ENCODE measurements around the gene NRP2.

NRP2 gene

DNA sequence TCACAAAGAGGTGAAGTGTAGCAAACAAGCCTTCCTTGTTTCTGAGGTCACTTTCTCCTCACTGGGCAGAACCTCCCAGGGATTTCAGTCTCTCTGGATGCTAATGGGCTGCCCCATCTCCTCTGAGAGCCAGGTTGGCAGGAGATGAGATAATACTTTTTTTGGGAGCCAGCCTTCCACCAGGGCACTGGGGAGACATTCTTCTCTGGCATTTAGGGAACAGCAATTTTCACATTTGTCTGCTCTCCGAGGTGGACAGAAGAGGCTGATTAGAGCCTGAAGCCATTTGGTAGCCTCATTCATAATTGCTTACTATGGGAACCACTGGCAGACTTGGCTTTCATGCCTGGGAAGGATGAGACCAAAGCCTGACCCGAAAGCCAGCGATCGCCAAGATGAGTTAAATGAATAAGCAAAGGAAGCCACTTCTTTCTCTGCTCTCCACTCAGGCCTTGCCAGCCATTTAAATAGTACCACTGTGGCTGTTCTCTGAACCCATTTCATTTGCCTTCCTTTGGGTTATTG, 70.1 kb downstream of the NRP2 start:
- no peak overlapping the region for H3K27ac ChIP-seq (ENCODE audit: low read length)
- no peaks in the 10 kb centered on the region for H3K27me3 ChIP-seq (ENCODE audit: insufficient read depth, low read length)
- H3K9me3 ChIP-seq (ENCODE audit: insufficient read depth, low read depth, low read length): no peaks in the 10 kb centered on the region
- H3K36me3 ChIP-seq (ENCODE audit: insufficient read depth, low read depth, low read length): peaks cover 37% of the 10 kb centered on the region; the same call in 1 of the 2 replicates
- no peak overlapping the region for H3K4me3 ChIP-seq (ENCODE audit: low read length)
- H3K9ac ChIP-seq (ENCODE audit: low read depth, low read length): no peak overlapping the region
- peaks cover 20% of the 10 kb centered on the region for H3K4me1 ChIP-seq (ENCODE audit: insufficient read depth, low read length)

DNA sequence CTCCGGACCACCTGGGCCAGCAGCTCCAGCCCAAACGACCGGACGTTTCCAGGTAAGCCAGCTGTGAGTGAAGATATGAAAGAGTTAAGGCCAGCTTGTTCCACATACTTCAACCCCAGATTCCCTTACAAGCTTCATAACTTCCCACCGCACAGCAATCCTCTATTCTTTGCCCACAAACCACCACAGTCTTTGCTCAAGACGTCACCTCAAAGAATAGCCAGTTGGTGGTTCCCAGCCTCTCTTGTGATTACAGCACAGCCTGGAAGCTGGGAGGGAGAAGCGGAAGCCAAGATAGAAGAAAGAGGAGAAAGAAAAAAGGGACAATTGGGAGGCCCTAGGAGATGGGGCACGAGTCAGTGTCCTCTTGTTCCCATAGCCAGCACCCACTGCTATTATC, 70.6 kb downstream of the NRP2 start:
- no peaks in the 10 kb centered on the region for H3K9me3 ChIP-seq (ENCODE audit: insufficient read depth, low read depth, low read length)
- no peak overlapping the region for H3K4me3 ChIP-seq (ENCODE audit: low read length)
- H3K27ac ChIP-seq (ENCODE audit: low read length): no peak overlapping the region
- peaks cover 36% of the 10 kb centered on the region; the same call in 1 of the 2 replicates for H3K36me3 ChIP-seq (ENCODE audit: insufficient read depth, low read depth, low read length)
- no peak overlapping the region for H3K9ac ChIP-seq (ENCODE audit: low read depth, low read length)
- H3K27me3 ChIP-seq (ENCODE audit: insufficient read depth, low read length): no peaks in the 10 kb centered on the region
- peaks cover 14% of the 10 kb centered on the region for H3K4me1 ChIP-seq (ENCODE audit: insufficient read depth, low read length)

GRCh38 chr2:205754285-205754923, 72.1 kb downstream of the NRP2 start:
- Histone ChIP-seq H3K4me3 (ENCODE audit: low read length) (no peak overlapping the region), H3K9ac (ENCODE audit: low read depth, low read length) (no peak overlapping the region), H3K4me1 (ENCODE audit: insufficient read depth, low read length) (peaks cover under 1% of the 10 kb centered on the region; the same call in 1 of the 2 replicates), H3K27ac (ENCODE audit: low read length) (no peak overlapping the region), H3K36me3 (ENCODE audit: insufficient read depth, low read depth, low read length) (peaks cover 39% of the 10 kb centered on the region; the same call in 1 of the 2 replicates), H3K9me3 (ENCODE audit: insufficient read depth, low read depth, low read length) (no peaks in the 10 kb centered on the region), H3K27me3 (ENCODE audit: insufficient read depth, low read length) (no peaks in the 10 kb centered on the region)

GRCh38 chr2:205754924-205755321, 72.6 kb downstream of the NRP2 start:
- H3K27ac ChIP-seq (ENCODE audit: low read length): no peak overlapping the region
- H3K9me3 ChIP-seq (ENCODE audit: insufficient read depth, low read depth, low read length): no peaks in the 10 kb centered on the region
- H3K9ac ChIP-seq (ENCODE audit: low read depth, low read length): no peak overlapping the region
- H3K36me3 ChIP-seq (ENCODE audit: insufficient read depth, low read depth, low read length): peaks cover 34% of the 10 kb centered on the region; the same call in 1 of the 2 replicates
- H3K4me3 ChIP-seq (ENCODE audit: low read length): no peak overlapping the region
- H3K27me3 ChIP-seq (ENCODE audit: insufficient read depth, low read length): no peaks in the 10 kb centered on the region
- no peaks in the 10 kb centered on the region for H3K4me1 ChIP-seq (ENCODE audit: insufficient read depth, low read length)

DNA sequence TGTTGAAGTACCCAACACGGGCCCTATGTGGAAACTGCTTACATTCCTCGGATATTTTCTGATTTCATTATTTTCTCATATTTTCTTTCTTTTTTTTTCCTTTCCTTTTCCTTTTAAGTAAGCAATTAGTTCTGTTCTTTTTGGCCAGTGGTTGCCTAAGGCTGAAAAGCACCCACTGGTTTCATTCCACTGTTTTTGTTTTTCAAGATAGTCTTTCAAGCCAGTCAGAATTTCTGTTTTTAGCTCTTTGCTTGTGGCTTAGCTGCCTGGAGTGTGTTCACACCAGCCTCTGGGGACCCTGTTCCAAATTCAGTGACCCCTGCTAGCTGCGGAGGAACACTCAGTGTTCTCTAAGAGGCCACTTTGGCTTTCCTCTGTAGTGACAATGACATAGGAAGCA, 73.6 kb downstream of the NRP2 start:
- H3K4me1 ChIP-seq (ENCODE audit: insufficient read depth, low read length): no peaks in the 10 kb centered on the region

GRCh38 chr2:205757271-205757670, 75.0 kb downstream of the NRP2 start:
- no peaks in the 10 kb centered on the region; the same call in 1 of the 2 replicates for H3K4me1 ChIP-seq (ENCODE audit: insufficient read depth, low read length)

More for the DNA sequence above, 73.6 kb downstream of the NRP2 start:
- H3K4me3 ChIP-seq (ENCODE audit: low read length): no peak overlapping the region
- no peaks in the 10 kb centered on the region for H3K27me3 ChIP-seq (ENCODE audit: insufficient read depth, low read length)
- no peaks in the 10 kb centered on the region for H3K9me3 ChIP-seq (ENCODE audit: insufficient read depth, low read depth, low read length)
- peaks cover 24% of the 10 kb centered on the region; the same call in 1 of the 2 replicates for H3K36me3 ChIP-seq (ENCODE audit: insufficient read depth, low read depth, low read length)
- H3K9ac ChIP-seq (ENCODE audit: low read depth, low read length): no peak overlapping the region
- no peak overlapping the region for H3K27ac ChIP-seq (ENCODE audit: low read length)

GRCh38 chr2:205758051-205758450, 75.8 kb downstream of the NRP2 start:
- Histone ChIP-seq H3K4me1 (ENCODE audit: insufficient read depth, low read length) (no peaks in the 10 kb centered on the region; the same call in 1 of the 2 replicates), H3K36me3 (ENCODE audit: insufficient read depth, low read depth, low read length) (peaks cover 15% of the 10 kb centered on the region; the same call in 1 of the 2 replicates), H3K27me3 (ENCODE audit: insufficient read depth, low read length) (peaks cover 15% of the 10 kb centered on the region; the same call in 1 of the 2 replicates), H3K9ac (ENCODE audit: low read depth, low read length) (no peak overlapping the region), H3K4me3 (ENCODE audit: low read length) (no peak overlapping the region), H3K9me3 (ENCODE audit: insufficient read depth, low read depth, low read length) (no peaks in the 10 kb centered on the region), H3K27ac (ENCODE audit: low read length) (no peak overlapping the region)

More at GRCh38 chr2:205757271-205757670, 75.0 kb downstream of the NRP2 start:
- H3K27me3 ChIP-seq (ENCODE audit: insufficient read depth, low read length): peaks cover 7% of the 10 kb centered on the region; the same call in 1 of the 2 replicates
- H3K9ac ChIP-seq (ENCODE audit: low read depth, low read length): no peak overlapping the region
- no peaks in the 10 kb centered on the region for H3K9me3 ChIP-seq (ENCODE audit: insufficient read depth, low read depth, low read length)
- H3K4me3 ChIP-seq (ENCODE audit: low read length): no peak overlapping the region
- no peak overlapping the region for H3K27ac ChIP-seq (ENCODE audit: low read length)
- H3K36me3 ChIP-seq (ENCODE audit: insufficient read depth, low read depth, low read length): peaks cover 21% of the 10 kb centered on the region; the same call in 1 of the 2 replicates

- Histone ChIP-seq H3K27me3 (ENCODE audit: insufficient read depth, low read length) (peaks cover 15% of the 10 kb centered on the region; the same call in 1 of the 2 replicates), H3K27ac (ENCODE audit: low read length) (no peak overlapping the region), H3K9me3 (ENCODE audit: insufficient read depth, low read depth, low read length) (no peaks in the 10 kb centered on the region), H3K4me1 (ENCODE audit: insufficient read depth, low read length) (peaks cover 3% of the 10 kb centered on the region; the same call in 1 of the 2 replicates), H3K36me3 (ENCODE audit: insufficient read depth, low read depth, low read length) (peaks cover 11% of the 10 kb centered on the region; the same call in 1 of the 2 replicates), H3K4me3 (ENCODE audit: low read length) (no peak overlapping the region), H3K9ac (ENCODE audit: low read depth, low read length) (no peak overlapping the region)
Observed at GRCh38 chr2:205758500-205758899, 76.2 kb downstream of the NRP2 start.

GRCh38 chr2:205759257-205759656, 77.0 kb downstream of the NRP2 start:
- no peak overlapping the region for H3K9ac ChIP-seq (ENCODE audit: low read depth, low read length)
- H3K4me1 ChIP-seq (ENCODE audit: insufficient read depth, low read length): peaks cover 4% of the 10 kb centered on the region; the same call in 1 of the 2 replicates
- no peak overlapping the region for H3K4me3 ChIP-seq (ENCODE audit: low read length)
- H3K36me3 ChIP-seq (ENCODE audit: insufficient read depth, low read depth, low read length): peaks cover 5% of the 10 kb centered on the region; the same call in 1 of the 2 replicates
- no peaks in the 10 kb centered on the region for H3K9me3 ChIP-seq (ENCODE audit: insufficient read depth, low read depth, low read length)
- peaks cover 15% of the 10 kb centered on the region; the same call in 1 of the 2 replicates for H3K27me3 ChIP-seq (ENCODE audit: insufficient read depth, low read length)
- no peak overlapping the region for H3K27ac ChIP-seq (ENCODE audit: low read length)

GRCh38 chr2:205759732-205760131, 77.4 kb downstream of the NRP2 start:
- Histone ChIP-seq H3K27me3 (ENCODE audit: insufficient read depth, low read length) (peaks cover 15% of the 10 kb centered on the region; the same call in 1 of the 2 replicates), H3K27ac (ENCODE audit: low read length) (no peak overlapping the region)

DNA sequence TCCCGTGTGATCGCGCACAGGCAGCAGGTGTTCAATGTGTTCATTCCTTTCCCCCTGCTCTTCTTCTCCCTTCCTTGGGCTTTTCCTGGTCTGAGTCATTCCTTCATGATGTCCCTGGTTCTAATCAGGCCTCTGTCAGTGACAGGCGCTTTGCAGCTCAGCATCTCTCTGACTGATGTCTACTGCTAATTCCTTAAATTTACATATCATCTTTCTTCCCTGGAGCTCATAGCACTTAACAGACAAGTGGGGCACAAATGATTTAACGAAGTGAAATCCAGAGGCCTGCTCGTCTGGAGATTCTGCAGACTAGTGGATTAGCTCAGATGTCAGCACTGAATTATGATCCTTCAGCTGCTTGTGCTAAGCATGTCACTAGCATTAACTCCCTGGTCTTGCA, 77.9 kb downstream of the NRP2 start:
- Histone ChIP-seq H3K4me1 (ENCODE audit: insufficient read depth, low read length) (peaks cover 13% of the 10 kb centered on the region; the same call in 1 of the 2 replicates), H3K27ac (ENCODE audit: low read length) (no peak overlapping the region), H3K9me3 (ENCODE audit: insufficient read depth, low read depth, low read length) (no peaks in the 10 kb centered on the region), H3K36me3 (ENCODE audit: insufficient read depth, low read depth, low read length) (0 out of 2 replicates have a peak, but pooled peaks cover 5% of the 10 kb centered on the region), H3K4me3 (ENCODE audit: low read length) (no peak overlapping the region), H3K9ac (ENCODE audit: low read depth, low read length) (no peak overlapping the region), H3K27me3 (ENCODE audit: insufficient read depth, low read length) (peaks cover 15% of the 10 kb centered on the region; the same call in 1 of the 2 replicates)

More at GRCh38 chr2:205759732-205760131, 77.4 kb downstream of the NRP2 start:
- Histone ChIP-seq H3K9ac (ENCODE audit: low read depth, low read length) (no peak overlapping the region), H3K36me3 (ENCODE audit: insufficient read depth, low read depth, low read length) (0 out of 2 replicates have a peak, but pooled peaks cover 5% of the 10 kb centered on the region), H3K4me1 (ENCODE audit: insufficient read depth, low read length) (peaks cover 9% of the 10 kb centered on the region; the same call in 1 of the 2 replicates), H3K9me3 (ENCODE audit: insufficient read depth, low read depth, low read length) (no peaks in the 10 kb centered on the region), H3K4me3 (ENCODE audit: low read length) (no peak overlapping the region)

Data from iPS-20b (cell line).